ENCODE measurements around the gene PTPRN2.

PTPRN2 gene

GRCh38 chr7:157715071-157715937 is 872.3 kb downstream of the PTPRN2 start:
- Mint-ChIP-seq H3K4me3 (no peak overlapping the region), H3K27me3 (ENCODE audit: low read depth, poor library complexity) (peaks cover 30% of the 10 kb centered on the region), H3K27ac (no peak overlapping the region), H3K36me3 (ENCODE audit: low read depth) (no peaks in the 10 kb centered on the region), H3K4me1 (peaks cover 4% of the 10 kb centered on the region), H3K9me3 (no peaks in the 10 kb centered on the region)
- TF ChIP-seq CTCF (IDR thresholded peaks at IDR 0.05): no peak
- no peak for DNase-seq

- Mint-ChIP-seq H3K4me1 (peaks cover 4% of the 10 kb centered on the region), H3K9me3 (no peaks in the 10 kb centered on the region), H3K4me3 (no peak overlapping the region), H3K27ac (no peak overlapping the region), H3K27me3 (ENCODE audit: low read depth, poor library complexity) (peaks cover 30% of the 10 kb centered on the region), H3K36me3 (ENCODE audit: low read depth) (no peaks in the 10 kb centered on the region)
- TF ChIP-seq CTCF (IDR thresholded peaks at IDR 0.05): no peak
- DNase-seq: no peak
These were observed 873.2 kb downstream of the PTPRN2 start for GRCh38 chr7:157714166-157715070.

GRCh38 chr7:157713591-157713990 is 874.0 kb downstream of the PTPRN2 start:
- H3K27ac Mint-ChIP-seq: no peak overlapping the region
- peaks cover 35% of the 10 kb centered on the region for H3K27me3 Mint-ChIP-seq (ENCODE audit: low read depth, poor library complexity)
- H3K36me3 Mint-ChIP-seq (ENCODE audit: low read depth): no peaks in the 10 kb centered on the region
- H3K9me3 Mint-ChIP-seq: no peaks in the 10 kb centered on the region
- peaks cover 4% of the 10 kb centered on the region for H3K4me1 Mint-ChIP-seq
- no peak for DNase-seq
- TF ChIP-seq CTCF (IDR thresholded peaks at IDR 0.05): no peak
- no peak overlapping the region for H3K4me3 Mint-ChIP-seq

- H3K4me3 Mint-ChIP-seq: no peak overlapping the region
- H3K27me3 Mint-ChIP-seq (ENCODE audit: low read depth, poor library complexity): peaks cover 39% of the 10 kb centered on the region
- DNase-seq: no peak
- no peaks in the 10 kb centered on the region for H3K36me3 Mint-ChIP-seq (ENCODE audit: low read depth)
- H3K9me3 Mint-ChIP-seq: no peaks in the 10 kb centered on the region
- H3K27ac Mint-ChIP-seq: no peak overlapping the region
- H3K4me1 Mint-ChIP-seq: peaks cover 4% of the 10 kb centered on the region
- TF ChIP-seq CTCF (IDR thresholded peaks at IDR 0.05): no peak
These were observed 874.9 kb downstream of the PTPRN2 start for GRCh38 chr7:157712666-157713235.

GRCh38 chr7:157711353-157711888 is 876.2 kb downstream of the PTPRN2 start:
- Mint-ChIP-seq H3K4me3 (no peak overlapping the region), H3K9me3 (no peaks in the 10 kb centered on the region), H3K4me1 (peaks cover 4% of the 10 kb centered on the region), H3K27me3 (ENCODE audit: low read depth, poor library complexity) (peaks cover 45% of the 10 kb centered on the region), H3K27ac (no peak overlapping the region), H3K36me3 (ENCODE audit: low read depth) (no peaks in the 10 kb centered on the region)
- TF ChIP-seq CTCF (IDR thresholded peaks at IDR 0.05): no peak
- no peak for DNase-seq

Measured in nephron progenitor cell (in vitro differentiated cells).